SK-N-SH treated with all-trans-retinoic acid at 6 μM for 48 hours (cell line): ENCODE data around the gene PRIMA1.

Source experiments
- ATAC-seq: fragments of 200-7000 bp; cut with Tn5 transposase; 3 replicates; pipeline ENCODE4 v1.9.1; 2020; ENCODE audit warnings: mild to moderate bottlenecking, moderate library complexity
- ARNTL ChIP-seq: fragments of 450-650 bp; formaldehyde crosslinking; IDR thresholded peaks from 2 replicates; pipeline ENCODE4 v1.5.0; 2020; ENCODE audit warnings: low read depth, mild to moderate bottlenecking, moderate library complexity, borderline replicate concordance
- BACH2 ChIP-seq: fragments of 250-450 bp; sonication (Bioruptor Pico); IDR thresholded peaks from 2 replicates; pipeline ENCODE4 v1.9.0; 2021; ENCODE audit warnings: mild to moderate bottlenecking, borderline replicate concordance
- CREB5 ChIP-seq: fragments of 250-450 bp; sonication (Bioruptor Pico); IDR thresholded peaks from 2 replicates; pipeline ENCODE4 v1.5.1; 2020; ENCODE audit warnings: low read depth, mild to moderate bottlenecking, moderate library complexity
- CSDC2 ChIP-seq: fragments of 250-450 bp; sonication (Bioruptor Pico); IDR thresholded peaks from 2 replicates; pipeline ENCODE4 v1.5.0; 2020; ENCODE audit warnings: mild to moderate bottlenecking, moderate library complexity
- ESRRG ChIP-seq: fragments of 250-450 bp; sonication (Bioruptor Pico); IDR thresholded peaks from 2 replicates; pipeline ENCODE4 v1.6.1; 2021; ENCODE audit warnings: mild to moderate bottlenecking
- GLIS3 ChIP-seq: fragments of 250-450 bp; sonication (Bioruptor Pico); IDR thresholded peaks from 2 replicates; pipeline ENCODE4 v1.5.0; 2020; ENCODE audit warnings: mild to moderate bottlenecking, moderate library complexity
- ISL1 ChIP-seq: fragments of 250-450 bp; sonication (Bioruptor Pico); IDR thresholded peaks from 2 replicates; pipeline ENCODE4 v2.1.2; 2022; ENCODE audit warnings: mild to moderate bottlenecking, moderate library complexity
- PATZ1 ChIP-seq: fragments of 250-450 bp; sonication (Bioruptor Pico); IDR thresholded peaks from 2 replicates; pipeline ENCODE4 v1.8.0; 2020; ENCODE audit warnings: mild to moderate bottlenecking, moderate library complexity, borderline replicate concordance
- POU6F1 ChIP-seq: fragments of 250-450 bp; sonication (Bioruptor Pico); IDR thresholded peaks from 2 replicates; pipeline ENCODE4 v1.8.0; 2021; ENCODE audit warnings: low read depth, mild to moderate bottlenecking, moderate library complexity, borderline replicate concordance
- PPARA ChIP-seq: fragments of 250-450 bp; sonication (Bioruptor Pico); IDR thresholded peaks from 2 replicates; pipeline ENCODE4 v1.5.0; 2020; ENCODE audit warnings: mild to moderate bottlenecking, borderline replicate concordance
- RARB ChIP-seq: fragments of 250-450 bp; sonication (Bioruptor Pico); IDR thresholded peaks from 2 replicates; pipeline ENCODE4 v1.8.0; 2021; ENCODE audit warnings: mild to moderate bottlenecking, moderate library complexity
- SNAI2 ChIP-seq: fragments of 250-450 bp; sonication (Bioruptor Pico); IDR thresholded peaks from 2 replicates; pipeline ENCODE4 v1.5.0; 2020; ENCODE audit warnings: mild to moderate bottlenecking, moderate library complexity
- TCF4 ChIP-seq: fragments of 250-450 bp; sonication (Bioruptor Pico); IDR thresholded peaks from 2 replicates; pipeline ENCODE4 v1.8.0; 2021; ENCODE audit warnings: mild to moderate bottlenecking, moderate library complexity, borderline replicate concordance
- TSHZ2 ChIP-seq: fragments of 250-450 bp; sonication (Bioruptor Pico); IDR thresholded peaks from 2 replicates; pipeline ENCODE4 v1.5.0; 2020; ENCODE audit warnings: mild to moderate bottlenecking, moderate library complexity
- ZC3H10 ChIP-seq: fragments of 250-450 bp; sonication (Bioruptor Pico); IDR thresholded peaks from 2 replicates; pipeline ENCODE4 v1.5.1; 2021; ENCODE audit warnings: mild to moderate bottlenecking, moderate library complexity
- ZFP30 ChIP-seq: fragments of 450-650 bp; formaldehyde crosslinking; IDR thresholded peaks from 2 replicates; pipeline ENCODE4 v1.5.0; 2022; ENCODE audit warnings: mild to moderate bottlenecking, moderate library complexity
- ZNF565 ChIP-seq: fragments of 450-650 bp; formaldehyde crosslinking; conservative IDR thresholded peaks from 2 replicates; pipeline ENCODE4 v1.5.0; 2020; ENCODE audit warnings: low read depth, mild to moderate bottlenecking, moderate library complexity
- ZNF70 ChIP-seq: fragments of 450-650 bp; formaldehyde crosslinking; IDR thresholded peaks from 2 replicates; pipeline ENCODE4 v1.5.0; 2020; ENCODE audit warnings: mild to moderate bottlenecking, moderate library complexity
- TF ChIP-seq, protein P1 (sequence below): fragments of 250-450 bp; sonication (Bioruptor Pico); IDR thresholded peaks from 2 replicates; pipeline ENCODE4 v1.5.1; 2021; ENCODE audit warnings: mild to moderate bottlenecking, moderate library complexity

PRIMA1 gene

DNA sequence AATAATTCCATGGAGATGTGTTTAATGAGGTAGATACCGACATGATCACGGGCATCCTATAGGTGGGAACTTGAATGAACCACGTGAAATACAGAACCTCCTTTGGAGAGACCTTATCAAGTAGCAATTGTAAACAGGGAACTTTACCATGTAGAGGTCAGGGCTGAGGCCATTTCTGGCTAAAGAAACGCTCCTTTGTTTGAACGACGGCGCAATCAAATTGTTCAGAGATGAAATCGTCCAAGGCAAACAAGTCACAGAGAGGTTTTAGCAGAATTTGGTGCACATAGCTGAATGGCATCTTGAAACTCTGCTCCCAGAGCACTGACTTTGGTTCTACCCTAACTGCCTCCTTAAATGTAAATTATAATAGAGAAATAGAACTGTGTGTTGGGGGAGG is 9.8 kb downstream of the PRIMA1 start:
- no peak for ATAC-seq
- no peak for TF ChIP-seq ZC3H10 (CRISPR knock-in tag)
- no peak for TF ChIP-seq ZNF70 (CRISPR knock-in tag)
- no peak for TF ChIP-seq TCF4
- no peak for TF ChIP-seq ARNTL (CRISPR knock-in tag)
- TF ChIP-seq CSDC2 (CRISPR knock-in tag), result no peak
- TF ChIP-seq RARB (CRISPR knock-in tag), result no peak
- TF ChIP-seq, protein P1, sequence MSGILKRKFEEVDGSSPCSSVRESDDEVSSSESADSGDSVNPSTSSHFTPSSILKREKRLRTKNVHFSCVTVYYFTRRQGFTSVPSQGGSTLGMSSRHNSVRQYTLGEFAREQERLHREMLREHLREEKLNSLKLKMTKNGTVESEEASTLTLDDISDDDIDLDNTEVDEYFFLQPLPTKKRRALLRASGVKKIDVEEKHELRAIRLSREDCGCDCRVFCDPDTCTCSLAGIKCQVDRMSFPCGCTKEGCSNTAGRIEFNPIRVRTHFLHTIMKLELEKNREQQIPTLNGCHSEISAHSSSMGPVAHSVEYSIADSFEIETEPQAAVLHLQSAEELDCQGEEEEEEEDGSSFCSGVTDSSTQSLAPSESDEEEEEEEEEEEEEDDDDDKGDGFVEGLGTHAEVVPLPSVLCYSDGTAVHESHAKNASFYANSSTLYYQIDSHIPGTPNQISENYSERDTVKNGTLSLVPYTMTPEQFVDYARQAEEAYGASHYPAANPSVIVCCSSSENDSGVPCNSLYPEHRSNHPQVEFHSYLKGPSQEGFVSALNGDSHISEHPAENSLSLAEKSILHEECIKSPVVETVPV (CRISPR knock-in tag), result no peak
- no peak for TF ChIP-seq SNAI2
- TF ChIP-seq ZNF565 (CRISPR knock-in tag), result no peak

- TF ChIP-seq RARB (CRISPR knock-in tag), result no peak
- TF ChIP-seq ZNF565 (CRISPR knock-in tag), result no peak
- TF ChIP-seq TSHZ2 (CRISPR knock-in tag), result no peak
- TF ChIP-seq ESRRG (CRISPR knock-in tag), result no peak
- no peak for TF ChIP-seq GLIS3 (CRISPR knock-in tag)
- no peak for TF ChIP-seq PATZ1 (CRISPR knock-in tag)
- TF ChIP-seq, protein P1 (CRISPR knock-in tag), result no peak
- TF ChIP-seq POU6F1 (CRISPR knock-in tag), result no peak
- TF ChIP-seq BACH2 (CRISPR knock-in tag), result no peak
- no peak for TF ChIP-seq CSDC2 (CRISPR knock-in tag)
- TF ChIP-seq ISL1 (CRISPR knock-in tag), result no peak
- TF ChIP-seq SNAI2, result no peak
- ATAC-seq, result no peak
These were observed 12.5 kb downstream of the PRIMA1 start for GRCh38 chr14:93775744-93776143.

GRCh38 chr14:93775158-93775557 is 13.1 kb downstream of the PRIMA1 start:
- no peak for ATAC-seq
- TF ChIP-seq POU6F1 (CRISPR knock-in tag) (no peak), ZNF565 (CRISPR knock-in tag) (no peak), ISL1 (CRISPR knock-in tag) (no peak), CREB5 (CRISPR knock-in tag) (no peak), ARNTL (CRISPR knock-in tag) (no peak), RARB (CRISPR knock-in tag) (no peak), ESRRG (CRISPR knock-in tag) (no peak), TSHZ2 (CRISPR knock-in tag) (no peak), PPARA (no peak), ZNF70 (CRISPR knock-in tag) (no peak), TCF4 (no peak), ZC3H10 (CRISPR knock-in tag) (no peak), ZFP30 (CRISPR knock-in tag) (no peak)
- TF ChIP-seq, protein P1 (CRISPR knock-in tag), result no peak
